Loucy (cell line): ENCODE measurements around the gene SH2D5.

ENCODE experiments used
- H2AFZ ChIP-seq: fragments of 200-600 bp; sonication (generic); 2 replicates; pipeline ENCODE4 v1.6.0; 2016; ENCODE audit warnings: antibody characterized with exemption, mild to moderate bottlenecking, low read length, moderate library complexity
- H3F3A ChIP-seq: fragments of 200-600 bp; 2 replicates; pipeline ENCODE4 v1.6.0; 2016; ENCODE audit warnings: antibody characterized with exemption, low read depth, mild to moderate bottlenecking
- H3K27me3 ChIP-seq: fragments of 200-600 bp; sonication (generic); 2 replicates; pipeline ENCODE4 v1.6.1; 2014; ENCODE audit warnings: low read length, mild to moderate bottlenecking; ENCODE audit not compliant: insufficient read depth, poor library complexity, severe bottlenecking
- H3K36me3 ChIP-seq: fragments of 200-600 bp; sonication (generic); 2 replicates; pipeline ENCODE4 v1.6.1; 2016; ENCODE audit warnings: low read length; ENCODE audit not compliant: insufficient read depth
- H3K4me1 ChIP-seq: fragments of 200-600 bp; sonication (generic); 2 replicates; pipeline ENCODE4 v1.5.1; 2014; ENCODE audit warnings: low read length, mild to moderate bottlenecking; ENCODE audit not compliant: insufficient read depth, poor library complexity, severe bottlenecking
- H3K4me2 ChIP-seq: fragments of 200-600 bp; sonication (generic); 2 replicates; pipeline ENCODE4 v1.6.0; 2014; ENCODE audit warnings: antibody characterized with exemption, low read length, low read depth, mild to moderate bottlenecking; ENCODE audit not compliant: poor library complexity, severe bottlenecking
- H3K4me3 ChIP-seq: fragments of 200-600 bp; sonication (generic); 2 replicates; pipeline ENCODE4 v1.5.1; 2014; ENCODE audit warnings: low read length, mild to moderate bottlenecking, mixed read lengths; ENCODE audit not compliant: poor library complexity, severe bottlenecking
- H3K79me2 ChIP-seq: fragments of 200-600 bp; sonication (generic); 2 replicates; pipeline ENCODE4 v1.6.1; 2014; ENCODE audit warnings: low read length; ENCODE audit not compliant: insufficient read depth
- H3K9ac ChIP-seq: fragments of 200-600 bp; sonication (generic); 2 replicates; pipeline ENCODE4 v1.6.0; 2014; ENCODE audit warnings: mild to moderate bottlenecking, low read depth, low read length, moderate library complexity; ENCODE audit not compliant: poor library complexity, severe bottlenecking
- H3K9me2 ChIP-seq: fragments of 200-600 bp; sonication (generic); replicated peaks from 2 replicates; pipeline ENCODE4 v1.6.1; 2016; ENCODE audit warnings: low read depth, low read length, mixed read lengths
- H3K9me3 ChIP-seq: fragments of 200-600 bp; sonication (generic); 2 replicates; pipeline ENCODE4 v1.6.1; 2014; ENCODE audit warnings: mild to moderate bottlenecking, antibody characterized with exemption, low read length, low read depth; ENCODE audit not compliant: insufficient read depth
- H4K20me1 ChIP-seq: fragments of 200-600 bp; sonication (generic); 2 replicates; pipeline ENCODE4 v1.6.0; 2014; ENCODE audit warnings: antibody characterized with exemption, low read length, mild to moderate bottlenecking; ENCODE audit not compliant: insufficient read depth, poor library complexity, severe bottlenecking
- EZH2phosphoT487 ChIP-seq: fragments of 200-600 bp; IDR thresholded peaks from 2 replicates; pipeline ENCODE4 v1.6.1; 2018; ENCODE audit warnings: antibody characterized with exemption, mild to moderate bottlenecking, moderate library complexity, borderline replicate concordance
- TF ChIP-seq, protein P1 (sequence below): fragments of 200-600 bp; sonication (generic); conservative IDR thresholded peaks from 2 replicates; pipeline ENCODE4 v1.5.1; 2014; ENCODE audit warnings: mild to moderate bottlenecking, antibody characterized with exemption, low read length

Gene SH2D5

DNA sequence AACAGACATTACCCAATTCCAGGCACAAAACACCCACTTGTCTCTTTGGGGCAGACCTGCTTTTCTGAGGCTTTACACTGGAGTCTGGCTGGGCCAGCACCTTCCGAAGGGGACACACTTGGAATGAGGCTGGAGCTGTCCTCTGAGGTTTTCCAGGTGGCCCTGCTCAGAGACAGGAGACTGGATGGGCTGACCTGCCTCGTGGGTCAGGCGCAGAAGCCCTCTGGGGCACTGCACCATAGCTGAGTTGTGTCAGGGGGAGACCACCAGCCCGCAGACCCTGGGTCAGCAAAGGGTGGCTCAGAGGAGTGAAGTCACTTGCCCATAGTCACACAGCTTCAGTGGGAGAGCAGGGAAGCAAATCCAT is 1.8 kb downstream of the SH2D5 start:
- TF ChIP-seq, protein P1, sequence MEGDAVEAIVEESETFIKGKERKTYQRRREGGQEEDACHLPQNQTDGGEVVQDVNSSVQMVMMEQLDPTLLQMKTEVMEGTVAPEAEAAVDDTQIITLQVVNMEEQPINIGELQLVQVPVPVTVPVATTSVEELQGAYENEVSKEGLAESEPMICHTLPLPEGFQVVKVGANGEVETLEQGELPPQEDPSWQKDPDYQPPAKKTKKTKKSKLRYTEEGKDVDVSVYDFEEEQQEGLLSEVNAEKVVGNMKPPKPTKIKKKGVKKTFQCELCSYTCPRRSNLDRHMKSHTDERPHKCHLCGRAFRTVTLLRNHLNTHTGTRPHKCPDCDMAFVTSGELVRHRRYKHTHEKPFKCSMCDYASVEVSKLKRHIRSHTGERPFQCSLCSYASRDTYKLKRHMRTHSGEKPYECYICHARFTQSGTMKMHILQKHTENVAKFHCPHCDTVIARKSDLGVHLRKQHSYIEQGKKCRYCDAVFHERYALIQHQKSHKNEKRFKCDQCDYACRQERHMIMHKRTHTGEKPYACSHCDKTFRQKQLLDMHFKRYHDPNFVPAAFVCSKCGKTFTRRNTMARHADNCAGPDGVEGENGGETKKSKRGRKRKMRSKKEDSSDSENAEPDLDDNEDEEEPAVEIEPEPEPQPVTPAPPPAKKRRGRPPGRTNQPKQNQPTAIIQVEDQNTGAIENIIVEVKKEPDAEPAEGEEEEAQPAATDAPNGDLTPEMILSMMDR = no peak
- TF ChIP-seq EZH2phosphoT487 = no peak
- Histone ChIP-seq H2AFZ (no peak overlapping the region), H3K9me3 (no peaks in the 10 kb centered on the region), H3F3A (no peaks in the 10 kb centered on the region), H3K79me2 (no peaks in the 10 kb centered on the region), H4K20me1 (no peaks in the 10 kb centered on the region), H3K27me3 (peaks cover 5% of the 10 kb centered on the region), H3K4me2 (no peak overlapping the region), H3K9ac (no peak overlapping the region), H3K4me3 (no peak overlapping the region), H3K36me3 (no peaks in the 10 kb centered on the region), H3K4me1 (peaks cover 14% of the 10 kb centered on the region), H3K9me2 (no peaks in the 10 kb centered on the region)

DNA sequence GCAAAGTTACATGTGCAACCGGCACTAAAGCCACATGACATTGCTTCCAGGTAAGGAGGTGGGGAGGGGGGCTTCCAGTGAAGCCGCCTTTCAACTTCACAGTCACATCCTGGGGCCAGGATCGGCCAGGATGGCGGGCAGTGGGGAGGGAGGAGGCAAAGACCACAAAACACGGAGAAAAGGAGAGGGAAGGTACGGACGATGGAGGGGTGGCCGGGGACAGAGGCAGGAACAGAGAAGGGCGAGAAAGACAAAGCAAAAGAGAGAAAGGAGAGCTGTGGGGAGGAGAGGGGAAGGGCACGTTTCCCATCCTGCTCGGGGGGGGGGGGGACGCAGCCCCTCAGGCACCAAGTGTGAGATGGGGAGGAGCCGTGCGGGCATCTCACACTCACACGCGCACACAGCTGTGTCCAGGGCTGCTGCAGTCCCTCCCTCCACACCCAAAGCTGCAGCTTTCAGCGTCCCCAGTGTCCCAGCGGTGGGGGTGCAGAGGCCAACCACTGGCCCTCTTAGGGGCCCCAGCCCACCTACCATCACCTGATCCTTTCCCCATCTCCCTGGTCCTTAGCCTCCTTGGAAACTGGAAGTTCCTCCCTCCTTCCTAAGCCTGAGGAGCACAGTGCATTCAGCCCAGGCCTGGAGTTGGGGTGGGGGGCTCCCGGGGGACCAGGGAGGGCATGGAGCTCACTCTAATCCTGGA is 2.4 kb downstream of the SH2D5 start:
- H2AFZ ChIP-seq = 0 out of 2 replicates have a peak overlapping the region, but pooled peaks have one; percentile 44
- no peak overlapping the region for H3K4me3 ChIP-seq
- H3K9ac ChIP-seq = no peak overlapping the region
- H3K79me2 ChIP-seq = no peaks in the 10 kb centered on the region
- H3K4me1 ChIP-seq = peaks cover 14% of the 10 kb centered on the region
- H4K20me1 ChIP-seq = no peaks in the 10 kb centered on the region
- no peak overlapping the region for H3K4me2 ChIP-seq
- no peaks in the 10 kb centered on the region for H3F3A ChIP-seq
- H3K27me3 ChIP-seq = peaks cover 5% of the 10 kb centered on the region
- no peaks in the 10 kb centered on the region for H3K9me3 ChIP-seq
- no peaks in the 10 kb centered on the region for H3K36me3 ChIP-seq
- TF ChIP-seq, protein P1 = no peak
- TF ChIP-seq EZH2phosphoT487 = no peak
- H3K9me2 ChIP-seq = no peaks in the 10 kb centered on the region

DNA sequence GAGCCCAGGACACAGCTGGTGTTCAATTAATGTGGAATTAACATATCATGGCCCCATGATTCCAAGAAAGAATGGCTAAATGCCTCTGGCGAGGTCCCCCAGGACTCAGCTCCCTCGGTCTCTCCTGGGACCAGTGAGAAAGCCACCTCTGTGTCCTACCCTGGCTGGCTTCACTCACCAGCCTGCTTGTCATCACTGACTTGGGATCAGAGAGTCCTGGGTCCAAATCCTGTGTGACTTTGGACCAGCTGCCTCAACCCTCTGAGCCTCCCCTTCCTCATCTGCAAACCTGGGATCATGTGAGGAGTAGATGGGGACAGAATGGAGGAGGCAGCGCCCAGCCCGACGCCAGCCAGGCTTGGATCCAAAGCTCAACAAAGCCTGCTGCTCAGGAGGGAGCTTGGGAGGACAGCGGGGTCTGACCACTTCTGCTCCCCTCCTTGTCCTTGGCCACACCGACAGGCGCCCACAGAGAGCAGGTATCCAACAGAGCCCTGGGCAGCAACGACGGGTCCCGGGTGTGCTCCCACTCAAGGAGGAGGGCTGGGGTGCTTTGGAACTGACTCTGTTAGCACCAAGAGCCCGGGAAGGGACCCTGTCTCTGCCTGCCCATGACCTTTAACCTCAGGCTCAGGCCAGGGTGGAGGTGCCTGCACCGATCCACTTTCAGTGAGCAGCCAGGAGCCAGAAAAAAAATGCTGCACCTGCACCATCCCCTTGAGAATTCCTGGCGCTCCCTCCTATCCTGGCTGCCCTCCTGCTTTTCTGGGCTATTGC is 3.2 kb downstream of the SH2D5 start:
- no peaks in the 10 kb centered on the region for H3K36me3 ChIP-seq
- H3K4me3 ChIP-seq = no peak overlapping the region
- no peak overlapping the region for H3K4me2 ChIP-seq
- H3K4me1 ChIP-seq = peaks cover 14% of the 10 kb centered on the region
- peaks cover 5% of the 10 kb centered on the region for H3K27me3 ChIP-seq
- H3K9me2 ChIP-seq = no peaks in the 10 kb centered on the region
- no peaks in the 10 kb centered on the region for H4K20me1 ChIP-seq
- no peak overlapping the region for H3K9ac ChIP-seq
- no peak overlapping the region for H2AFZ ChIP-seq
- no peaks in the 10 kb centered on the region for H3F3A ChIP-seq
- no peaks in the 10 kb centered on the region for H3K79me2 ChIP-seq
- TF ChIP-seq, protein P1 = no peak
- no peak for TF ChIP-seq EZH2phosphoT487
- no peaks in the 10 kb centered on the region for H3K9me3 ChIP-seq
